WERI-Rb-1 (cell line): ENCODE results near the gene FOXO6.
"Not testable (repeated sequence)": the region's sequence is repeated elsewhere in the genome, so short reads cannot be mapped to it uniquely, and the experiment has no call there.

Experiments
- DNase-seq: peaks from one replicate; pipeline ENCODE4 v3.0.0-alpha.2; 2020
- H3K27ac ChIP-seq: fragments of 250-450 bp; sonication (Bioruptor Pico); 2 replicates; pipeline ENCODE4 v1.5.1; 2020; ENCODE audit warnings: mild to moderate bottlenecking, moderate library complexity
- H3K27me3 ChIP-seq: fragments of 250-450 bp; sonication (Bioruptor Pico); 2 replicates; pipeline ENCODE4 v1.5.1; 2021; ENCODE audit warnings: mild to moderate bottlenecking, low read depth, moderate library complexity; ENCODE audit not compliant: insufficient read depth, severe bottlenecking
- H3K36me3 ChIP-seq: fragments of 250-450 bp; sonication (Bioruptor Pico); 2 replicates; pipeline ENCODE4 v1.5.1; 2020; ENCODE audit warnings: mild to moderate bottlenecking, moderate library complexity
- H3K4me3 ChIP-seq: 2 replicates; pipeline ENCODE4 v1.5.1; 2011; ENCODE audit warnings: low read depth, mild to moderate bottlenecking, control low read depth, low read length
- H3K9me3 ChIP-seq: fragments of 250-450 bp; sonication (Bioruptor Pico); 2 replicates; pipeline ENCODE4 v1.5.1; 2021; ENCODE audit warnings: mild to moderate bottlenecking, moderate library complexity; ENCODE audit not compliant: severe bottlenecking
- CTCF ChIP-seq: IDR thresholded peaks from 2 replicates; pipeline ENCODE4 v1.5.1; 2011; ENCODE audit warnings: low read depth, mild to moderate bottlenecking, control low read depth, inconsistent platforms, low read length

The FOXO6 gene

GRCh38 chr1:41330588-41331545 lies 30.4 kb upstream of the FOXO6 start:
- H3K4me3 ChIP-seq: peak overlapping the region; percentile 46
- H3K27me3 ChIP-seq: no peaks in the 10 kb centered on the region
- TF ChIP-seq CTCF: peak; percentile 72
- H3K36me3 ChIP-seq: no peaks in the 10 kb centered on the region
- peak overlapping the region; percentile 93 for H3K27ac ChIP-seq
- DNase-seq: peak; percentile 93
- no peaks in the 10 kb centered on the region for H3K9me3 ChIP-seq

- DNase-seq: no peak
- no peak for TF ChIP-seq CTCF
- Histone ChIP-seq H3K36me3 (no peaks in the 10 kb centered on the region), H3K27ac (peak overlapping the region; percentile 93), H3K27me3 (no peaks in the 10 kb centered on the region), H3K9me3 (no peaks in the 10 kb centered on the region), H3K4me3 (peak overlapping the region; percentile 46)
Measured at GRCh38 chr1:41331546-41331917, 29.7 kb upstream of the FOXO6 start.

GRCh38 chr1:41332161-41332560 lies 29.1 kb upstream of the FOXO6 start:
- not testable (repeated sequence) for H3K27me3 ChIP-seq, H3K36me3 ChIP-seq, DNase-seq, H3K4me3 ChIP-seq, H3K9me3 ChIP-seq
- H3K27ac ChIP-seq: peak overlapping the region; percentile 93

- Histone ChIP-seq H3K9me3 (no peaks in the 10 kb centered on the region), H3K4me3 (no peak overlapping the region), H3K27me3 (no peaks in the 10 kb centered on the region), H3K27ac (no peak overlapping the region), H3K36me3 (no peaks in the 10 kb centered on the region)
- no peak for TF ChIP-seq CTCF
- no peak for DNase-seq
Measured at GRCh38 chr1:41333146-41333784, 28.0 kb upstream of the FOXO6 start.

GRCh38 chr1:41338820-41339219 lies 22.4 kb upstream of the FOXO6 start:
- peaks cover 3% of the 10 kb centered on the region for H3K9me3 ChIP-seq
- H3K4me3 ChIP-seq: no peak overlapping the region
- no peak for TF ChIP-seq CTCF
- no peak overlapping the region for H3K27ac ChIP-seq
- H3K27me3 ChIP-seq: no peaks in the 10 kb centered on the region
- DNase-seq: no peak
- no peaks in the 10 kb centered on the region for H3K36me3 ChIP-seq

GRCh38 chr1:41340655-41341364 lies 20.4 kb upstream of the FOXO6 start:
- H3K36me3 ChIP-seq: no peaks in the 10 kb centered on the region
- no peak for DNase-seq
- H3K27ac ChIP-seq: peak overlapping the region; percentile 28
- H3K4me3 ChIP-seq: no peak overlapping the region
- no peaks in the 10 kb centered on the region for H3K27me3 ChIP-seq
- TF ChIP-seq CTCF: 0 out of 2 replicates have a peak, but pooled peaks have one; percentile 11
- peaks cover 3% of the 10 kb centered on the region for H3K9me3 ChIP-seq
